HCT116 (cell line): ENCODE results near the gene SQSTM1. TPM values are rescaled to one million over a fixed set of nuclear protein-coding genes. Genes with fewer than 3 reads are reported as not detected.

Experiments
- ATAC-seq: fragments of 200-7000 bp; cut with Tn5 transposase; 2 replicates; pipeline ENCODE4 v1.9.1; 2020; ENCODE audit warnings: mild to moderate bottlenecking, moderate library complexity
- BruUV-seq: library from RNA; stranded (reverse); fragments of 400-500 nt; replicated peaks from 2 replicates; lab custom pipeline; 2021; lab: Mats Ljungman, UMichigan
- CTCF ChIA-PET: fragments of 300-600 bp; sonication (Branson Sonifier 250); formaldehyde crosslinking; loops from one replicate; lab custom pipeline; 2021; ENCODE audit warnings: antibody characterized with exemption; lab: Charles Lee
- POLR2A ChIA-PET: fragments of 300-600, 350-600 bp; sonication (Branson Sonifier 250); formaldehyde crosslinking; loops from one replicate; lab custom pipeline; 2021; ENCODE audit warnings: antibody characterized with exemption; lab: Charles Lee
- RAD21 ChIA-PET, 2 experiments: fragments of 300-600 bp; sonication (Branson Sonifier 250); formaldehyde crosslinking; loops; one replicate each; lab custom pipeline; 2023; ENCODE audit warnings: low total read pairs in 2 of 2; ENCODE audit not compliant: uncharacterized antibody in 2 of 2, unreplicated experiment in 2 of 2, low non-redundant PET in 1 of 2; lab: Charles Lee
- DNase-seq: peaks from one replicate; pipeline ENCODE4 v3.0.0-alpha.2; 2010; ENCODE audit warnings: low read depth, low spot score
- H2AFZ ChIP-seq: fragments of 200-600 bp; shearing (Covaris generic), sonication (generic); 2 replicates; pipeline ENCODE4 v1.6.1; 2017; ENCODE audit warnings: low read depth, mixed run types, mixed read lengths, antibody characterized with exemption, low read length; ENCODE audit not compliant: poor library complexity, severe bottlenecking
- H3K27ac ChIP-seq: 2 replicates; pipeline ENCODE4 v1.5.1; 2012; ENCODE audit warnings: low read depth, low read length
- H3K27me3 ChIP-seq: fragments of 200-600 bp; sonication (generic); 2 replicates; pipeline ENCODE4 v1.6.1; 2016; ENCODE audit warnings: mixed run types, low read length, mixed read lengths; ENCODE audit not compliant: insufficient read depth
- H3K36me3 ChIP-seq, 2 experiments: fragments of 200-500 bp in 1 of 2; fragments of 200-600 bp in 1 of 2; sonication (Bioruptor generic) in 1 of 2; sonication (generic) in 1 of 2; 2 replicates each; pipeline versions ENCODE4 v1.5.1 to v1.6.1; 2014 to 2016; ENCODE audit warnings: low read length in 2 of 2, inconsistent platforms in 1 of 2, mixed read lengths in 1 of 2, mixed run types in 1 of 2; ENCODE audit not compliant: insufficient read depth in 2 of 2, control insufficient read depth in 1 of 2
- H3K4me1 ChIP-seq, 2 experiments: fragments of 200-600 bp in 1 of 2; sonication (generic) in 1 of 2; 2 replicates each; pipeline versions ENCODE4 v1.5.1 to v1.6.1; 2012 to 2017; ENCODE audit warnings: low read length in 2 of 2, inconsistent platforms in 1 of 2, mild to moderate bottlenecking in 1 of 2, mixed read lengths in 1 of 2, mixed run types in 1 of 2, moderate library complexity in 1 of 2; ENCODE audit not compliant: insufficient read depth in 2 of 2, control insufficient read depth in 1 of 2
- H3K4me2 ChIP-seq: fragments of 200-600 bp; sonication (generic); 2 replicates; pipeline ENCODE4 v1.6.1; 2017; ENCODE audit warnings: mixed run types, low read length, mixed read lengths
- H3K4me3 ChIP-seq, 2 experiments: fragments of 200-600 bp in 1 of 2; sonication (generic) in 1 of 2; replicated peaks in 1 of 2; 2 replicates each; pipeline ENCODE4 v1.5.1; 2011 to 2016; ENCODE audit warnings: low read length in 2 of 2, control low read depth in 1 of 2, low read depth in 1 of 2, mild to moderate bottlenecking in 1 of 2, mixed read lengths in 1 of 2, mixed run types in 1 of 2
- H3K79me2 ChIP-seq: fragments of 200-600 bp; sonication (generic); 2 replicates; pipeline ENCODE4 v1.6.1; 2017; ENCODE audit warnings: mild to moderate bottlenecking, mixed run types, low read length, moderate library complexity, mixed read lengths; ENCODE audit not compliant: insufficient read depth
- H3K9ac ChIP-seq: fragments of 200-600 bp; sonication (generic); 2 replicates; pipeline ENCODE4 v1.6.1; 2016; ENCODE audit warnings: low read length, mixed read lengths
- H3K9me2 ChIP-seq: fragments of 200-600 bp; sonication (generic), shearing (Covaris generic); 2 replicates; pipeline ENCODE4 v1.6.1; 2017; ENCODE audit warnings: mixed run types, mild to moderate bottlenecking, moderate library complexity; ENCODE audit not compliant: insufficient read depth
- H3K9me3 ChIP-seq, 2 experiments: fragments of 200-500 bp in 1 of 2; fragments of 200-600 bp in 1 of 2; sonication (Bioruptor generic) in 1 of 2; sonication (generic) in 1 of 2; 2 replicates each; pipeline ENCODE4 v1.6.1; 2014 to 2017; ENCODE audit warnings: low read length in 2 of 2, mixed read lengths in 2 of 2, inconsistent platforms in 1 of 2, low read depth in 1 of 2, mild to moderate bottlenecking in 1 of 2, mixed run types in 1 of 2, moderate library complexity in 1 of 2; ENCODE audit not compliant: control insufficient read depth in 1 of 2, insufficient read depth in 1 of 2
- H4K20me1 ChIP-seq: fragments of 200-600 bp; sonication (generic), shearing (Covaris generic); 2 replicates; pipeline ENCODE4 v1.6.1; 2017; ENCODE audit warnings: mixed run types, mild to moderate bottlenecking, moderate library complexity; ENCODE audit not compliant: insufficient read depth
- CEBPB ChIP-seq: IDR thresholded peaks from 2 replicates; pipeline ENCODE4 v1.6.1; 2012; ENCODE audit warnings: low read depth
- EZH2 ChIP-seq: fragments of 200-600 bp; sonication (generic); IDR thresholded peaks from 2 replicates; pipeline ENCODE4 v1.6.1; 2017; ENCODE audit warnings: antibody characterized with exemption, mixed run types
- EZH2phosphoT487 ChIP-seq: fragments of 200-600 bp; IDR thresholded peaks from 2 replicates; pipeline ENCODE4 v1.6.1; 2018; ENCODE audit warnings: antibody characterized with exemption, borderline replicate concordance
- FOSL1 ChIP-seq: IDR thresholded peaks from 2 replicates; pipeline ENCODE4 v1.6.1; 2012; ENCODE audit warnings: low read depth
- JUND ChIP-seq: IDR thresholded peaks from 2 replicates; pipeline ENCODE4 v1.6.1; 2012
- POLR2A ChIP-seq: IDR thresholded peaks from 2 replicates; pipeline ENCODE4 v1.7.0; 2011; ENCODE audit warnings: borderline replicate concordance; ENCODE audit not compliant: insufficient read depth, insufficient read length; ENCODE audit errors: extremely low read depth
- POLR2AphosphoS5 ChIP-seq: IDR thresholded peaks from 2 replicates; pipeline ENCODE4 v1.6.1; 2011; ENCODE audit warnings: mild to moderate bottlenecking, low read depth, low read length, moderate library complexity
- RAD21 ChIP-seq: IDR thresholded peaks from 2 replicates; pipeline ENCODE4 v1.6.1; 2012; ENCODE audit warnings: low read depth, mild to moderate bottlenecking
- SIN3A ChIP-seq: IDR thresholded peaks from 2 replicates; pipeline ENCODE4 v1.6.1; 2012; ENCODE audit warnings: low read depth
- SP1 ChIP-seq: IDR thresholded peaks from 2 replicates; pipeline ENCODE4 v1.6.1; 2012; ENCODE audit warnings: low read depth
- TCF7L2 ChIP-seq: IDR thresholded peaks from 2 replicates; pipeline ENCODE4 v1.7.0; 2011; ENCODE audit warnings: borderline replicate concordance, inconsistent platforms; ENCODE audit not compliant: insufficient read depth, insufficient read length; ENCODE audit errors: extremely low read depth
- YY1 ChIP-seq: IDR thresholded peaks from 2 replicates; pipeline ENCODE4 v1.6.1; 2011; ENCODE audit warnings: low read length, low read depth, moderate library complexity, mild to moderate bottlenecking; ENCODE audit not compliant: insufficient replicate concordance; ENCODE audit errors: extremely low read depth
- ZFX ChIP-seq: fragments of 450-650 bp; IDR thresholded peaks from 2 replicates; pipeline ENCODE4 v1.6.1; 2017
- intact Hi-C: fragments of 100-400 bp; cut with micrococcal nuclease; formaldehyde crosslinking; loops from 2 replicates; pipeline ENCODE4 v1.10.0; 2022
- total RNA-seq: library from RNA; stranded (reverse); gene quantifications from one replicate; pipeline ENCODE4 v1.2.1, GENCODE V29; 2021; ENCODE audit not compliant: unreplicated experiment
- TF ChIP-seq, protein P1 (sequence below): IDR thresholded peaks from 2 replicates; pipeline ENCODE4 v1.6.1; 2012
- TF ChIP-seq, protein P2 (sequence below): IDR thresholded peaks from 2 replicates; pipeline ENCODE4 v1.6.1; 2012; ENCODE audit warnings: low read depth
- TF ChIP-seq, protein P3 (sequence below): IDR thresholded peaks from 2 replicates; pipeline ENCODE4 v1.6.1; 2012
- TF ChIP-seq, protein P4 (sequence below), 3 experiments: fragments of 200-600 bp in 1 of 3; sonication (generic) in 1 of 3; IDR thresholded peaks in 2 of 3; conservative IDR thresholded peaks in 1 of 3; 2 replicates each; pipeline ENCODE4 v1.5.1; 2012 to 2017; ENCODE audit warnings: low read depth in 2 of 3, low read length in 2 of 3, antibody characterized with exemption in 1 of 3, borderline replicate concordance in 1 of 3, control low read depth in 1 of 3, mild to moderate bottlenecking in 1 of 3, mixed read lengths in 1 of 3, mixed run types in 1 of 3, moderate library complexity in 1 of 3; ENCODE audit not compliant: insufficient read depth in 1 of 3

The SQSTM1 gene
- total RNA-seq, 1 experiment from 2014 or later: 299 TPM

DNA sequence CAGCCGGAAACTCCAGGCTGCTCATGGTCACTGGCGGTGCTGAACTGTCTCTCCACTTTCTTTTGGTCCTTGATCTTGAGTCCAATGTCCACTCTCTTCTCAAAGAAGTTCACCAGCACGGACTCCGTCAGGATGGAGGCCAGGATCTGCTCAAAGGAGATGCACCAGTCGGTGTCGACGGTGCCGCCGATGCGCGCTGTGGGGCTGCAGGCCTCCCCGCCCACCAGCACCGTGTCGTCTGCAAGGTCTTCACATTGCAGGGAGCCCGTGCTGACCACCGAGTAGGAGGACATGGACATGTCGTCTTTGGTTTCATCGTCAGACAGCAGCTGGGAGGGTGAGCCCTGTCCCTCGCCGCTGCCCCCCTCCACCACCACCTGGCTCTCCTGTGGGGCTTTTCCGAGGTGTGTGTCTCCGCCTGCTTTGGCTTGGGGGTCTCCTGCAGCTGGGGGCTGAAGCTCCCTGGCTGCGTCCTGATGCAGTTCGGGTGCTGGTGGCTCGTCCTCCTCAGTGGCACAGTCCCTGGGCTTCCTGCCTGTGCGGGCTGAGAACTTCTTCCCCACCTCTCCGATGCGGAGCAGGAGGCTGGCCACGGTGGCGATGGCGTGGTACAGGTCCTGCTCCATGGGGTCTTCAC lies 42.9 kb downstream of the SQSTM1 start:
- Histone ChIP-seq H3K9me2 (no peaks in the 10 kb centered on the region), H3K4me1 (peaks cover 0 to 7% of the 10 kb centered on the region in 2 experiments; a peak in 1 of 4 replicates), H3K4me3 (no peak overlapping the region), H4K20me1 (no peaks in the 10 kb centered on the region), H3K79me2 (no peaks in the 10 kb centered on the region), H3K27me3 (no peaks in the 10 kb centered on the region), H3K9me3 (no peaks in the 10 kb centered on the region), H3K4me2 (no peak overlapping the region), H3K27ac (no peak overlapping the region), H3K36me3 (peaks cover 14 to 15% of the 10 kb centered on the region in 2 experiments; a peak in 3 of 4 replicates), H3K9ac (no peak overlapping the region), H2AFZ (no peak overlapping the region)
- CTCF ChIA-PET: no interaction called here
- POLR2A ChIA-PET: no interaction called here
- no peak for TF ChIP-seq TCF7L2
- TF ChIP-seq, protein P1, sequence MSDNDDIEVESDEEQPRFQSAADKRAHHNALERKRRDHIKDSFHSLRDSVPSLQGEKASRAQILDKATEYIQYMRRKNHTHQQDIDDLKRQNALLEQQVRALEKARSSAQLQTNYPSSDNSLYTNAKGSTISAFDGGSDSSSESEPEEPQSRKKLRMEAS: no peak
- no peak for TF ChIP-seq SP1
- no peak for TF ChIP-seq YY1
- TF ChIP-seq SIN3A: no peak
- no peak for TF ChIP-seq ZFX
- TF ChIP-seq EZH2: no peak
- TF ChIP-seq FOSL1: no peak
- TF ChIP-seq RAD21: no peak
- TF ChIP-seq, protein P2, sequence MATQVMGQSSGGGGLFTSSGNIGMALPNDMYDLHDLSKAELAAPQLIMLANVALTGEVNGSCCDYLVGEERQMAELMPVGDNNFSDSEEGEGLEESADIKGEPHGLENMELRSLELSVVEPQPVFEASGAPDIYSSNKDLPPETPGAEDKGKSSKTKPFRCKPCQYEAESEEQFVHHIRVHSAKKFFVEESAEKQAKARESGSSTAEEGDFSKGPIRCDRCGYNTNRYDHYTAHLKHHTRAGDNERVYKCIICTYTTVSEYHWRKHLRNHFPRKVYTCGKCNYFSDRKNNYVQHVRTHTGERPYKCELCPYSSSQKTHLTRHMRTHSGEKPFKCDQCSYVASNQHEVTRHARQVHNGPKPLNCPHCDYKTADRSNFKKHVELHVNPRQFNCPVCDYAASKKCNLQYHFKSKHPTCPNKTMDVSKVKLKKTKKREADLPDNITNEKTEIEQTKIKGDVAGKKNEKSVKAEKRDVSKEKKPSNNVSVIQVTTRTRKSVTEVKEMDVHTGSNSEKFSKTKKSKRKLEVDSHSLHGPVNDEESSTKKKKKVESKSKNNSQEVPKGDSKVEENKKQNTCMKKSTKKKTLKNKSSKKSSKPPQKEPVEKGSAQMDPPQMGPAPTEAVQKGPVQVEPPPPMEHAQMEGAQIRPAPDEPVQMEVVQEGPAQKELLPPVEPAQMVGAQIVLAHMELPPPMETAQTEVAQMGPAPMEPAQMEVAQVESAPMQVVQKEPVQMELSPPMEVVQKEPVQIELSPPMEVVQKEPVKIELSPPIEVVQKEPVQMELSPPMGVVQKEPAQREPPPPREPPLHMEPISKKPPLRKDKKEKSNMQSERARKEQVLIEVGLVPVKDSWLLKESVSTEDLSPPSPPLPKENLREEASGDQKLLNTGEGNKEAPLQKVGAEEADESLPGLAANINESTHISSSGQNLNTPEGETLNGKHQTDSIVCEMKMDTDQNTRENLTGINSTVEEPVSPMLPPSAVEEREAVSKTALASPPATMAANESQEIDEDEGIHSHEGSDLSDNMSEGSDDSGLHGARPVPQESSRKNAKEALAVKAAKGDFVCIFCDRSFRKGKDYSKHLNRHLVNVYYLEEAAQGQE: no peak
- TF ChIP-seq POLR2AphosphoS5: no peak
- TF ChIP-seq, protein P3, sequence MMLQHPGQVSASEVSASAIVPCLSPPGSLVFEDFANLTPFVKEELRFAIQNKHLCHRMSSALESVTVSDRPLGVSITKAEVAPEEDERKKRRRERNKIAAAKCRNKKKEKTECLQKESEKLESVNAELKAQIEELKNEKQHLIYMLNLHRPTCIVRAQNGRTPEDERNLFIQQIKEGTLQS: no peak
- no peak for TF ChIP-seq POLR2A
- TF ChIP-seq, protein P4, sequence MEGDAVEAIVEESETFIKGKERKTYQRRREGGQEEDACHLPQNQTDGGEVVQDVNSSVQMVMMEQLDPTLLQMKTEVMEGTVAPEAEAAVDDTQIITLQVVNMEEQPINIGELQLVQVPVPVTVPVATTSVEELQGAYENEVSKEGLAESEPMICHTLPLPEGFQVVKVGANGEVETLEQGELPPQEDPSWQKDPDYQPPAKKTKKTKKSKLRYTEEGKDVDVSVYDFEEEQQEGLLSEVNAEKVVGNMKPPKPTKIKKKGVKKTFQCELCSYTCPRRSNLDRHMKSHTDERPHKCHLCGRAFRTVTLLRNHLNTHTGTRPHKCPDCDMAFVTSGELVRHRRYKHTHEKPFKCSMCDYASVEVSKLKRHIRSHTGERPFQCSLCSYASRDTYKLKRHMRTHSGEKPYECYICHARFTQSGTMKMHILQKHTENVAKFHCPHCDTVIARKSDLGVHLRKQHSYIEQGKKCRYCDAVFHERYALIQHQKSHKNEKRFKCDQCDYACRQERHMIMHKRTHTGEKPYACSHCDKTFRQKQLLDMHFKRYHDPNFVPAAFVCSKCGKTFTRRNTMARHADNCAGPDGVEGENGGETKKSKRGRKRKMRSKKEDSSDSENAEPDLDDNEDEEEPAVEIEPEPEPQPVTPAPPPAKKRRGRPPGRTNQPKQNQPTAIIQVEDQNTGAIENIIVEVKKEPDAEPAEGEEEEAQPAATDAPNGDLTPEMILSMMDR (IDR thresholded peaks at IDR 0.05 in 2 of 3, conservative IDR thresholded peaks at IDR 0.05 in 1 of 3; ENCODE audit: borderline replicate concordance in 1 of 3, insufficient read depth in 1 of 3, low read depth in 2 of 3, low read length in 2 of 3): no peak
- no peak for TF ChIP-seq CEBPB
- no peak for TF ChIP-seq EZH2phosphoT487
- no peak for TF ChIP-seq JUND
- ATAC-seq: no peak
- BruUV-seq: no TSS peak
- RAD21 ChIA-PET: no interaction called here
- intact Hi-C loops: no loop called here
- DNase-seq: no peak
